K562 (cell line): ENCODE results near the gene BMP10. TPM values are rescaled to one million over a fixed set of nuclear protein-coding genes. Genes with fewer than 3 reads are reported as not detected.

Experiments
- SIRT6 ChIP-seq: IDR thresholded peaks from one replicate; pipeline ENCODE4 v1.6.1; 2012; ENCODE audit warnings: low read depth, mild to moderate bottlenecking, control low read depth, inconsistent platforms, low read length, moderate library complexity
- ZNF407 ChIP-seq: fragments of 450-650 bp; IDR thresholded peaks from 2 replicates; pipeline ENCODE4 v1.6.1; 2016; ENCODE audit warnings: low read depth
- ZNF445 ChIP-seq: fragments of 250-450 bp; sonication (Bioruptor Pico); IDR thresholded peaks from 2 replicates; pipeline ENCODE4 v1.4.0; 2020; ENCODE audit warnings: low read depth, mild to moderate bottlenecking, moderate library complexity
- polyA plus RNA-seq, 8 experiments: library from polyadenylated mRNA; depleted of rRNA in 4 of 8; stranded (reverse) in 5 of 8; unstranded in 3 of 8; fragments of >200 nt; fragmentation: Nextera tagmentation in 2 of 8; fragmentation: Illumina TruSeq in 1 of 8; extraction: Ambion mirVana in 2 of 8; extraction: Trizol in 1 of 8; gene quantifications; 2 replicates each; pipeline versions ENCODE4 v1.2.1 to v1.2.3, GENCODE V29; 2011 to 2014; ENCODE audit warnings: inconsistent platforms in 1 of 8, missing spikeins in 1 of 8
- total RNA-seq, 7 experiments: library from RNA; depleted of rRNA in 6 of 7; stranded (reverse); fragments of >200 nt in 6 of 7; fragmentation: Illumina TruSeq in 2 of 7; extraction: Trizol in 2 of 7; gene quantifications; 2 replicates each; pipeline versions ENCODE4 v1.2.1 to v1.2.3, GENCODE V29; 2011 to 2021; ENCODE audit warnings: low replicate concordance in 1 of 7

The BMP10 gene
- total and polyA plus RNA-seq, 9 of the 15 experiments (the other 6 are each of a cell fraction or from before 2014, with no cell fraction given), result 0.11 to 0.91 (median 0.43) TPM

GRCh38 chr2:68835621-68836020 lies 35.6 kb downstream of the BMP10 start (continued):
- TF ChIP-seq ZNF407 (no peak), ZNF445 (no peak), SIRT6 (no peak)
